Neutrophil (primary cell): ENCODE data around the gene DYNLL1.
"Not testable (repeated sequence)": the region's sequence is repeated elsewhere in the genome, so short reads cannot be mapped to it uniquely, and the experiment has no call there.

Experiments
- H3K27ac ChIP-seq: fragments of 200-600 bp; sonication (generic); 2 replicates; pipeline ENCODE4 v1.5.1; 2016; ENCODE audit warnings: mild to moderate bottlenecking, moderate library complexity
- H3K27me3 ChIP-seq: fragments of 200-600 bp; sonication (generic); 2 replicates; pipeline ENCODE4 v1.6.0; 2016; ENCODE audit warnings: mild to moderate bottlenecking
- H3K36me3 ChIP-seq: fragments of 200-600 bp; sonication (generic); 2 replicates; pipeline ENCODE4 v1.5.1; 2017
- H3K4me1 ChIP-seq, 2 experiments: fragments of 200-600 bp in 1 of 2; sonication (generic) in 1 of 2; 1 replicate in 1 of 2; 2 replicates in 1 of 2; pipeline versions ENCODE4 v1.5.1 to v1.6.1; 2013 to 2016; ENCODE audit warnings: low read depth in 1 of 2, low read length in 1 of 2, mild to moderate bottlenecking in 1 of 2, moderate library complexity in 1 of 2; ENCODE audit not compliant: control insufficient read depth in 1 of 2, insufficient read depth in 1 of 2
- H3K4me3 ChIP-seq, 2 experiments: fragments of 200-600 bp in 1 of 2; sonication (generic) in 1 of 2; 1 replicate in 1 of 2; 2 replicates in 1 of 2; pipeline ENCODE4 v1.5.1; 2013 to 2016; ENCODE audit warnings: low read depth in 1 of 2, low read length in 1 of 2, mild to moderate bottlenecking in 1 of 2, moderate library complexity in 1 of 2
- H3K9me3 ChIP-seq: fragments of 200-600 bp; sonication (generic); 2 replicates; pipeline ENCODE4 v1.5.1; 2016
- CTCF ChIP-seq: fragments of 200-600 bp; sonication (generic); IDR thresholded peaks from 2 replicates; pipeline ENCODE4 v1.5.1; 2016; ENCODE audit warnings: antibody characterized with exemption

DYNLL1 gene

GRCh38 chr12:120479458-120479857, 16.5 kb upstream of the DYNLL1 start:
- no peak overlapping the region for H3K4me3 ChIP-seq

GRCh38 chr12:120480211-120480610, 15.7 kb upstream of the DYNLL1 start:
- Histone ChIP-seq H3K27me3 (no peaks in the 10 kb centered on the region), H3K4me1 (no peaks in the 10 kb centered on the region), H3K36me3 (no peaks in the 10 kb centered on the region), H3K27ac (no peak overlapping the region), H3K4me3 (no peak overlapping the region), H3K9me3 (no peaks in the 10 kb centered on the region)
- no peak for TF ChIP-seq CTCF

More at GRCh38 chr12:120479458-120479857, 16.5 kb upstream of the DYNLL1 start:
- H3K9me3 ChIP-seq: no peaks in the 10 kb centered on the region
- no peaks in the 10 kb centered on the region for H3K36me3 ChIP-seq
- H3K4me1 ChIP-seq: no peaks in the 10 kb centered on the region
- H3K27me3 ChIP-seq: no peaks in the 10 kb centered on the region
- H3K27ac ChIP-seq: no peak overlapping the region
- no peak for TF ChIP-seq CTCF

- H3K4me1 ChIP-seq: no peaks in the 10 kb centered on the region
- H3K36me3 ChIP-seq: no peaks in the 10 kb centered on the region
- no peak overlapping the region for H3K4me3 ChIP-seq
- TF ChIP-seq CTCF: no peak
- H3K9me3 ChIP-seq: no peaks in the 10 kb centered on the region
- H3K27ac ChIP-seq: no peak overlapping the region
- H3K27me3 ChIP-seq: no peaks in the 10 kb centered on the region
Observed at GRCh38 chr12:120481022-120481767, 14.7 kb upstream of the DYNLL1 start.

- H3K36me3 ChIP-seq: no peaks in the 10 kb centered on the region
- H3K4me3 ChIP-seq: no peak overlapping the region
- TF ChIP-seq CTCF: no peak
- H3K27ac ChIP-seq: no peak overlapping the region
- H3K4me1 ChIP-seq: no peaks in the 10 kb centered on the region
- H3K27me3 ChIP-seq: no peaks in the 10 kb centered on the region
- H3K9me3 ChIP-seq: no peaks in the 10 kb centered on the region
Observed at GRCh38 chr12:120483621-120484020, 12.3 kb upstream of the DYNLL1 start.

- no peaks in the 10 kb centered on the region for H3K9me3 ChIP-seq
- H3K27me3 ChIP-seq: no peaks in the 10 kb centered on the region
- no peaks in the 10 kb centered on the region for H3K36me3 ChIP-seq
- H3K4me1 ChIP-seq: no peaks in the 10 kb centered on the region
- no peak overlapping the region for H3K4me3 ChIP-seq
- H3K27ac ChIP-seq: no peak overlapping the region
- TF ChIP-seq CTCF: no peak
Observed at GRCh38 chr12:120485961-120486881, 9.7 kb upstream of the DYNLL1 start.

GRCh38 chr12:120487552-120487951, 8.4 kb upstream of the DYNLL1 start:
- H3K27me3 ChIP-seq, H3K27ac ChIP-seq, H3K4me1 ChIP-seq, H3K36me3 ChIP-seq, H3K9me3 ChIP-seq, H3K4me3 ChIP-seq: not testable (repeated sequence)
